ENCODE results near the gene TM2D3. TPM values are rescaled to one million over a fixed set of nuclear protein-coding genes. Genes with fewer than 3 reads are reported as not detected.

TM2D3 gene
- total and polyA plus RNA-seq, 9 donors: 46.0 to 76.9 (median 57.3) TPM

DNA sequence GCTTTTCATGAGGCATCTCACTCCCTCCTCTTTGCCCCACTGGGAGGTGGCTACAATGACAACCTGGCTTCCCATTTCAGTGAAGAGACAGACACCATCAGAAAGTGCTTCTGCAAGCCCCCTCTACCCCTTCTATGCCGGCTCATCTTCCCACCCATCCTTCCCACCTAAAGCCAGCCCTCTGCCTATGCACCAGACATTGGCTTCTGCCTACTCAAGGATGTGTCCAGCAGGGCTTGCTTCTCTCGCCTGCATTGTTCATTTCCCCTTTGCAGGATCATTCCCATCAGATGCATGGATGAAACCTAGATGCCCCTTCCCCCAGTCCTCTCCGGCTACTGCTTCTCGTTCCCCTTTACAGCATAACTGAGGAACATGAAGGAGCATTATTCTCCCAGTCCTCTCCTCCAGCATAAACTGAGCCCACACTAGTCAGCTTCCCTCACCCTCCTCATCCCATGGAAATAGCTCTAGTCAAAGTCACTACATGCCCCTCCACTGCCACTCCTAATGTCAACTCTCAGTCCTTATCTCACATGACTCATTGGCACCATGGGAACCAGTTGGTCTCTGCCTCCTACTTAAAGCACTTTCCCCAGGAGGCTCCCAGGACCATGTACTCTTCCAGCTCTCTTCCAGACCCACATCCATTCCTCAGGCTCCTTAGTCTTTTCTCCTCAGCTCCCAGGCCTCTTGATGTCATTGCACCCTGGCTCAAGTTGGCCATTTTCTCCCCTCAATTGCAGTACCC is 47.9 kb downstream of the TM2D3 start:
- WGBS, 3 donors: 89 to 96% (median 93%) methylated on average over 4 of the region's 4 CpGs
- intact Hi-C loops (cut with DNase I): no loop called here
- no peak overlapping the region for H3K27ac ChIP-seq

GRCh38 chr15:101602801-101603200 is 49.4 kb downstream of the TM2D3 start:
- intact Hi-C loops (cut with DNase I): no loop called here

More for the DNA sequence above, 47.9 kb downstream of the TM2D3 start:
- Histone ChIP-seq H3K4me3 (no peak overlapping the region), H3K4me1 (ENCODE audit: insufficient read depth) (no peaks in the 10 kb centered on the region), H3K36me3 (no peaks in the 10 kb centered on the region), H3K9me3 (no peaks in the 10 kb centered on the region), H3K27me3 (no peaks in the 10 kb centered on the region)
- DNase-seq: no peak
- TF ChIP-seq, protein P1, sequence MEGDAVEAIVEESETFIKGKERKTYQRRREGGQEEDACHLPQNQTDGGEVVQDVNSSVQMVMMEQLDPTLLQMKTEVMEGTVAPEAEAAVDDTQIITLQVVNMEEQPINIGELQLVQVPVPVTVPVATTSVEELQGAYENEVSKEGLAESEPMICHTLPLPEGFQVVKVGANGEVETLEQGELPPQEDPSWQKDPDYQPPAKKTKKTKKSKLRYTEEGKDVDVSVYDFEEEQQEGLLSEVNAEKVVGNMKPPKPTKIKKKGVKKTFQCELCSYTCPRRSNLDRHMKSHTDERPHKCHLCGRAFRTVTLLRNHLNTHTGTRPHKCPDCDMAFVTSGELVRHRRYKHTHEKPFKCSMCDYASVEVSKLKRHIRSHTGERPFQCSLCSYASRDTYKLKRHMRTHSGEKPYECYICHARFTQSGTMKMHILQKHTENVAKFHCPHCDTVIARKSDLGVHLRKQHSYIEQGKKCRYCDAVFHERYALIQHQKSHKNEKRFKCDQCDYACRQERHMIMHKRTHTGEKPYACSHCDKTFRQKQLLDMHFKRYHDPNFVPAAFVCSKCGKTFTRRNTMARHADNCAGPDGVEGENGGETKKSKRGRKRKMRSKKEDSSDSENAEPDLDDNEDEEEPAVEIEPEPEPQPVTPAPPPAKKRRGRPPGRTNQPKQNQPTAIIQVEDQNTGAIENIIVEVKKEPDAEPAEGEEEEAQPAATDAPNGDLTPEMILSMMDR (IDR thresholded peaks at IDR 0.05): no peak
- TF ChIP-seq POLR2A (IDR thresholded peaks at IDR 0.05): no peak
- no peak for TF ChIP-seq EP300 (IDR thresholded peaks at IDR 0.05)

GRCh38 chr15:101600035-101600434 is 52.1 kb downstream of the TM2D3 start:
- Histone ChIP-seq H3K27me3 (no peaks in the 10 kb centered on the region), H3K4me1 (ENCODE audit: insufficient read depth) (no peaks in the 10 kb centered on the region), H3K27ac (no peak overlapping the region), H3K9me3 (no peaks in the 10 kb centered on the region), H3K4me3 (no peak overlapping the region), H3K36me3 (no peaks in the 10 kb centered on the region)
- no peak for TF ChIP-seq POLR2A (IDR thresholded peaks at IDR 0.05)
- TF ChIP-seq EP300 (IDR thresholded peaks at IDR 0.05): no peak
- TF ChIP-seq, protein P1 (IDR thresholded peaks at IDR 0.05): no peak
- 49 to 57% (median 54%) methylated on average over 4 of the region's 4 CpGs for WGBS, 3 donors
- DNase-seq: no peak
- intact Hi-C loops (cut with DNase I): no loop called here

More at GRCh38 chr15:101602801-101603200, 49.4 kb downstream of the TM2D3 start:
- TF ChIP-seq, protein P1 (IDR thresholded peaks at IDR 0.05): no peak
- TF ChIP-seq EP300 (IDR thresholded peaks at IDR 0.05) (no peak), POLR2A (IDR thresholded peaks at IDR 0.05) (no peak)
- no peaks in the 10 kb centered on the region for H3K4me1 ChIP-seq (ENCODE audit: insufficient read depth)
- DNase-seq: no peak
- no peak overlapping the region for H3K27ac ChIP-seq
- no peaks in the 10 kb centered on the region for H3K36me3 ChIP-seq
- 85 to 94% (median 86%) methylated on average over 6 of the region's 6 CpGs for WGBS, 3 donors
- no peaks in the 10 kb centered on the region for H3K27me3 ChIP-seq
- H3K4me3 ChIP-seq: no peak overlapping the region
- no peaks in the 10 kb centered on the region for H3K9me3 ChIP-seq

GRCh38 chr15:101599091-101599490 is 53.1 kb downstream of the TM2D3 start:
- TF ChIP-seq, protein P1 (IDR thresholded peaks at IDR 0.05): no peak
- TF ChIP-seq POLR2A (IDR thresholded peaks at IDR 0.05) (no peak), EP300 (IDR thresholded peaks at IDR 0.05) (no peak)
- no peak overlapping the region for H3K4me3 ChIP-seq
- H3K27ac ChIP-seq: no peak overlapping the region
- DNase-seq: no peak
- no peaks in the 10 kb centered on the region for H3K9me3 ChIP-seq
- intact Hi-C loops (cut with DNase I): no loop called here
- H3K27me3 ChIP-seq: no peaks in the 10 kb centered on the region
- H3K36me3 ChIP-seq: no peaks in the 10 kb centered on the region
- WGBS, 3 donors: 13 to 26% (median 23%) methylated on average over 3 of the region's 3 CpGs
- H3K4me1 ChIP-seq (ENCODE audit: insufficient read depth): no peaks in the 10 kb centered on the region

Data from ovary (tissue), 9 donors.